H9 (cell line): ENCODE results near the gene ALDH1B1. TPM values are rescaled to one million over a fixed set of nuclear protein-coding genes. Genes with fewer than 3 reads are reported as not detected.

Experiments used
- DNase-seq: peaks from one replicate; pipeline ENCODE4 v3.0.0-alpha.2; 2017
- H2AFZ ChIP-seq: one replicate; pipeline ENCODE4 v1.6.1; 2013; ENCODE audit warnings: mild to moderate bottlenecking, low read length, control low read depth, moderate library complexity
- H2AK5ac ChIP-seq: 2 replicates; pipeline ENCODE4 v1.6.1; 2013; ENCODE audit warnings: low read length, control low read depth, mixed read lengths; ENCODE audit not compliant: insufficient read length
- H2BK120ac ChIP-seq: one replicate; pipeline ENCODE4 v1.6.1; 2013; ENCODE audit warnings: low read depth, mild to moderate bottlenecking, low read length, control low read depth, inconsistent platforms; ENCODE audit not compliant: poor library complexity, severe bottlenecking
- H2BK12ac ChIP-seq: 2 replicates; pipeline ENCODE4 v1.6.1; 2013; ENCODE audit warnings: low read length, control low read depth, mixed read lengths, low read depth; ENCODE audit not compliant: insufficient read length
- H2BK15ac ChIP-seq: 2 replicates; pipeline ENCODE4 v1.6.1; 2013; ENCODE audit warnings: low read depth, low read length, control low read depth
- H2BK20ac ChIP-seq: one replicate; pipeline ENCODE4 v1.6.1; 2013; ENCODE audit warnings: low read depth, mild to moderate bottlenecking, low read length, control low read depth, inconsistent platforms; ENCODE audit not compliant: poor library complexity, severe bottlenecking
- H2BK5ac ChIP-seq: 2 replicates; pipeline ENCODE4 v1.6.1; 2013; ENCODE audit warnings: low read length, control low read depth, mixed read lengths; ENCODE audit not compliant: insufficient read length
- H3K14ac ChIP-seq: 2 replicates; pipeline ENCODE4 v1.6.1; 2013; ENCODE audit warnings: low read length, control low read depth; ENCODE audit not compliant: insufficient read depth
- H3K18ac ChIP-seq: 2 replicates; pipeline ENCODE4 v1.6.1; 2013; ENCODE audit warnings: low read depth, mild to moderate bottlenecking, mixed read lengths, low read length, control low read depth; ENCODE audit not compliant: insufficient read length
- H3K23ac ChIP-seq: 2 replicates; pipeline ENCODE4 v1.6.1; 2013; ENCODE audit warnings: low read length, control low read depth, mixed read lengths, low read depth; ENCODE audit not compliant: insufficient read length
- H3K23me2 ChIP-seq: 2 replicates; pipeline ENCODE4 v1.6.1; 2013; ENCODE audit warnings: low read depth, mild to moderate bottlenecking, mixed read lengths, low read length, control low read depth; ENCODE audit not compliant: insufficient read length, poor library complexity, severe bottlenecking
- H3K27ac ChIP-seq: 2 replicates; pipeline ENCODE4 v1.5.1; 2013; ENCODE audit warnings: low read length, control low read depth, mixed read lengths, low read depth; ENCODE audit not compliant: insufficient read length
- H3K27me3 ChIP-seq: 2 replicates; pipeline ENCODE4 v1.6.1; 2013; ENCODE audit warnings: low read length, control low read depth, inconsistent platforms; ENCODE audit not compliant: insufficient read depth
- H3K4ac ChIP-seq: 2 replicates; pipeline ENCODE4 v1.6.1; 2013; ENCODE audit warnings: low read depth, mild to moderate bottlenecking, control low read depth, inconsistent platforms, low read length, moderate library complexity
- H3K4me1 ChIP-seq: 2 replicates; pipeline ENCODE4 v1.6.1; 2013; ENCODE audit warnings: low read length, control low read depth, inconsistent platforms; ENCODE audit not compliant: insufficient read depth
- H3K4me2 ChIP-seq: 2 replicates; pipeline ENCODE4 v1.6.1; 2013; ENCODE audit warnings: low read length, control low read depth, mixed read lengths; ENCODE audit not compliant: insufficient read length, insufficient read depth
- H3K56ac ChIP-seq: 2 replicates; pipeline ENCODE4 v1.6.1; 2013; ENCODE audit warnings: low read depth, mild to moderate bottlenecking, mixed read lengths, low read length, control low read depth; ENCODE audit not compliant: insufficient read length
- H3K79me1 ChIP-seq: 2 replicates; pipeline ENCODE4 v1.6.1; 2013; ENCODE audit warnings: low read depth, mild to moderate bottlenecking, moderate library complexity, low read length, control low read depth, inconsistent platforms; ENCODE audit not compliant: insufficient read depth, poor library complexity, severe bottlenecking
- H3K79me2 ChIP-seq: 2 replicates; pipeline ENCODE4 v1.6.1; 2013; ENCODE audit warnings: low read length, control low read depth, inconsistent platforms; ENCODE audit not compliant: insufficient read depth
- H3K9ac ChIP-seq: 2 replicates; pipeline ENCODE4 v1.6.1; 2013; ENCODE audit warnings: low read length, control low read depth, mixed read lengths; ENCODE audit not compliant: insufficient read length; ENCODE audit errors: extremely low read depth
- H3K9me3 ChIP-seq: one replicate; pipeline ENCODE4 v1.6.1; 2013; ENCODE audit warnings: low read depth, low read length, inconsistent platforms; ENCODE audit not compliant: control insufficient read depth
- H3T11ph ChIP-seq: one replicate; pipeline ENCODE4 v1.6.1; 2013; ENCODE audit warnings: mild to moderate bottlenecking, low read length, control low read depth, inconsistent platforms
- H4K20me1 ChIP-seq: one replicate; pipeline ENCODE4 v1.6.1; 2013; ENCODE audit not compliant: control insufficient read depth, insufficient read length, insufficient read depth
- H4K5ac ChIP-seq: 2 replicates; pipeline ENCODE4 v1.6.1; 2013; ENCODE audit warnings: low read depth, mild to moderate bottlenecking, mixed read lengths, low read length, control low read depth; ENCODE audit not compliant: insufficient read length
- H4K8ac ChIP-seq: replicated peaks from 2 replicates; pipeline ENCODE4 v1.6.1; 2013; ENCODE audit warnings: low read length, control low read depth, mixed read lengths, low read depth; ENCODE audit not compliant: insufficient read length
- H4K91ac ChIP-seq: 2 replicates; pipeline ENCODE4 v1.6.1; 2013; ENCODE audit warnings: low read depth, mild to moderate bottlenecking, moderate library complexity, mixed read lengths, low read length, control low read depth; ENCODE audit not compliant: insufficient read length
- H3K27ac Mint-ChIP-seq, 3 experiments: 2 replicates in 2 of 3; 3 replicates in 1 of 3; pipeline ENCODE4 v1.8.0; 2020 to 2021; ENCODE audit warnings: mixed read lengths in 3 of 3, mild to moderate bottlenecking in 1 of 3, moderate library complexity in 1 of 3
- H3K27me3 Mint-ChIP-seq: 2 replicates; pipeline ENCODE4 v1.8.0; 2021; ENCODE audit warnings: low read depth, mild to moderate bottlenecking, moderate library complexity, mixed read lengths
- H3K36me3 Mint-ChIP-seq, 3 experiments: 2 replicates in 2 of 3; 3 replicates in 1 of 3; pipeline ENCODE4 v1.8.0; 2020 to 2021; ENCODE audit warnings: low read depth in 3 of 3, mixed read lengths in 3 of 3; ENCODE audit not compliant: insufficient read depth in 1 of 3
- H3K4me1 Mint-ChIP-seq, 2 experiments: 2 replicates each; pipeline ENCODE4 v1.8.0; 2020; ENCODE audit warnings: mixed read lengths in 2 of 2
- H3K4me3 Mint-ChIP-seq, 2 experiments: 2 replicates in 1 of 2; 3 replicates in 1 of 2; pipeline ENCODE4 v1.8.0; 2020 to 2021; ENCODE audit warnings: mild to moderate bottlenecking in 2 of 2, mixed read lengths in 2 of 2, moderate library complexity in 1 of 2
- H3K9me3 Mint-ChIP-seq, 2 experiments: 2 replicates in 1 of 2; 3 replicates in 1 of 2; pipeline ENCODE4 v1.8.0; 2020; ENCODE audit warnings: mild to moderate bottlenecking in 2 of 2, mixed read lengths in 2 of 2, moderate library complexity in 1 of 2
- CTCF ChIP-seq: fragments of 200-600 bp; sonication (generic); conservative IDR thresholded peaks from 3 replicates; pipeline ENCODE4 v1.8.0; 2021; ENCODE audit warnings: antibody characterized with exemption, mild to moderate bottlenecking
- WGBS: extraction: QIAGEN DNeasy Blood & Tissue Kit; methylation state at CpG from one replicate; pipeline ENCODE4 v1.1.7; 2013; ENCODE audit warnings: missing lambda C conversion rate, low lambda C conversion rate, mixed read lengths; ENCODE audit not compliant: insufficient read length; ENCODE audit errors: extremely low coverage; 5-methylcytosine and 5-hydroxymethylcytosine counted together
- total RNA-seq: library from RNA; stranded (reverse); gene quantifications from 2 replicates; pipeline ENCODE4 v1.2.1, GENCODE V29; 2021

Gene ALDH1B1
- total RNA-seq, 1 experiment from 2014 or later: 49.6 TPM

DNA sequence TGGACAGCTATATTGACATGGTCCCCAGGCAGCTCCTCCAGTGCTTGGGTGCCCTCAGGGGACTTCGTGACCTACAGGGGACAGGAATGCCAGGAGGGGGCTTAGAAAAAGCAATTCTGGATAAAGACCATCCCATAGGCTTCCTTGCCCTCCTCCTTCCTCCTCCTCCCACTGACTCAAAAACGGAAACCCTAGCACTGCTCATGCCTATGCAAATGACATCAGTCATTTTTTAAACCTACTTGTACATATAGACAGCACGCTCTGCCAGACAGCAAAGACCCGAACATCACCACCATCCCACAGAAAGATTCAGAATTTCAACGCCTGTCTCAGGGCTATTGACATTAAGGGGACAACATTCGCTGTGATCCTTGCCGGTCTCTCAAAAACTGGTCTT, 20.8 kb downstream of the ALDH1B1 start:
- Histone ChIP-seq H3K79me2 (no peaks in the 10 kb centered on the region), H3K27me3 (no peaks in the 10 kb centered on the region), H2AK5ac (no peak overlapping the region), H4K20me1 (no peaks in the 10 kb centered on the region), H4K91ac (no peak overlapping the region), H2BK12ac (no peak overlapping the region), H4K5ac (no peak overlapping the region), H3K56ac (no peak overlapping the region), H3K23me2 (no peaks in the 10 kb centered on the region), H2BK15ac (no peak overlapping the region), H3K4ac (no peak overlapping the region), H3K4me2 (no peak overlapping the region), H2BK5ac (no peak overlapping the region), H2BK20ac (no peak overlapping the region), H2BK120ac (no peak overlapping the region), H3K79me1 (no peaks in the 10 kb centered on the region), H3K27ac (no peak overlapping the region), H3T11ph (no peak overlapping the region), H2AFZ (no peak overlapping the region), H4K8ac (no peak overlapping the region), H3K18ac (no peak overlapping the region), H3K9me3 (no peaks in the 10 kb centered on the region), H3K23ac (no peak overlapping the region), H3K9ac (no peak overlapping the region), H3K14ac (no peak overlapping the region), H3K4me1 (no peaks in the 10 kb centered on the region)
- Mint-ChIP-seq H3K4me3 (no peak overlapping the region; a peak in 1 of 5 replicates), H3K27me3 (no peaks in the 10 kb centered on the region), H3K4me1 (peaks cover 16 to 26% of the 10 kb centered on the region in 2 experiments), H3K36me3 (peaks cover 0 to 13% (median 0%) of the 10 kb centered on the region in 3 experiments; a peak in 3 of 7 replicates), H3K9me3 (no peaks in the 10 kb centered on the region), H3K27ac (no peak overlapping the region)
- WGBS: no CpG with 5 or more reads among the region's 7 CpGs
- no peak for TF ChIP-seq CTCF
- no peak for DNase-seq
